Lower leg skin (tissue), 3 donors: ENCODE data around the gene AK8.

Experiments used
- POLR2A ChIP-seq, 2 donors: fragments of 450-650 bp; IDR thresholded peaks; one replicate each; pipeline ENCODE4 v1.6.1; 2016 to 2017; ENCODE audit warnings: antibody characterized with exemption in 2 of 2, mild to moderate bottlenecking in 1 of 2, moderate library complexity in 1 of 2
- TF ChIP-seq, protein P1 (sequence below), 3 donors: fragments of 450-650 bp; IDR thresholded peaks; one replicate each; pipeline ENCODE4 v1.5.1; 2016; ENCODE audit warnings: antibody characterized with exemption in 3 of 3, mild to moderate bottlenecking in 3 of 3, moderate library complexity in 2 of 3

- TF ChIP-seq, protein P1, sequence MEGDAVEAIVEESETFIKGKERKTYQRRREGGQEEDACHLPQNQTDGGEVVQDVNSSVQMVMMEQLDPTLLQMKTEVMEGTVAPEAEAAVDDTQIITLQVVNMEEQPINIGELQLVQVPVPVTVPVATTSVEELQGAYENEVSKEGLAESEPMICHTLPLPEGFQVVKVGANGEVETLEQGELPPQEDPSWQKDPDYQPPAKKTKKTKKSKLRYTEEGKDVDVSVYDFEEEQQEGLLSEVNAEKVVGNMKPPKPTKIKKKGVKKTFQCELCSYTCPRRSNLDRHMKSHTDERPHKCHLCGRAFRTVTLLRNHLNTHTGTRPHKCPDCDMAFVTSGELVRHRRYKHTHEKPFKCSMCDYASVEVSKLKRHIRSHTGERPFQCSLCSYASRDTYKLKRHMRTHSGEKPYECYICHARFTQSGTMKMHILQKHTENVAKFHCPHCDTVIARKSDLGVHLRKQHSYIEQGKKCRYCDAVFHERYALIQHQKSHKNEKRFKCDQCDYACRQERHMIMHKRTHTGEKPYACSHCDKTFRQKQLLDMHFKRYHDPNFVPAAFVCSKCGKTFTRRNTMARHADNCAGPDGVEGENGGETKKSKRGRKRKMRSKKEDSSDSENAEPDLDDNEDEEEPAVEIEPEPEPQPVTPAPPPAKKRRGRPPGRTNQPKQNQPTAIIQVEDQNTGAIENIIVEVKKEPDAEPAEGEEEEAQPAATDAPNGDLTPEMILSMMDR (IDR thresholded peaks at IDR 0.05), result no peak
- TF ChIP-seq POLR2A (IDR thresholded peaks at IDR 0.05), result no peak
Observed at GRCh38 chr9:132892400-132892799, 14.3 kb upstream of the AK8 start.
